ENCODE measurements around the gene CDK3. TPM values are rescaled to one million over a fixed set of nuclear protein-coding genes. Genes with fewer than 3 reads are reported as not detected.

CDK3 gene
- total and polyA plus RNA-seq, 2 donors (not counting 1 experiment from before 2014, with no cell fraction given): 1.3 to 2.3 TPM

DNA sequence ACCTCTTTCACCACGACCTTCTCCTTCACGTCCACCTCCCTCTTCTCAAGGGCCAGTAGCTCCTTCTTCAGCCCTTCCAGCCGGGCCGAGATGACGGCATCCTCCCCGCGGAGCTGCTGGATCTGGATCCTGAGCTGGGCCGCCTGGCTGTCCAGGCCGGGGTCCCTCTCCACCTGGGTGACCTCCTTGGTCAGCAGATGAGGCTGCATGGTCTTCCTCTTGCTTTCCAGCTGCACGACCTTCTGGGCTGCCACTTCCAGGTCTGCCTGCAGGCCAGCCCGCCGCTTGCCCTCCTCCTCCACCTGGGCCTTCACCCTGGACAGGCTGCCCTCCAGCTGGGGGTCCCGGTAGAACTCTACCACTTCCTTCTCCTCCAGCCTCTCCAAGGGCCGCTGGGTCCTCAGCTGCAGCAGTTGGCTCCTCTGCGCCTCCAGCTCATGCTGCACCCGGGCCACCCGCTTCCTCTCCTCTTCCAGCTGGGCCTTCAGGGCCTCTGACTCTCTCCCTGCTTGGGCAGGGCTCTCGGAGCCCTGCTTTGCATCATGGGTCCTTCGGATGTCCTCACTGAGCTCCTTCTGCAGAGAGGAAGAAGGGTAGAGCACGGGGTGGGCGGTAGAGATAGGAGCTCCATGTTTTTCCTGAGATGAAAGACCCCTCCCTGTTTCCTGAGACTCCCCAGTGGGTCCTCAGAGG, 9.5 kb downstream of the CDK3 start:
- no peak overlapping the region for H3K4me3 ChIP-seq (replicated peaks in 1 of 4; ENCODE audit: control extremely low read depth in 1 of 4, insufficient read depth in 1 of 4, low read depth in 3 of 4, low read length in 4 of 4)
- H3K4me2 ChIP-seq (ENCODE audit: extremely low read depth, insufficient read depth, low read length): no peak overlapping the region
- TF ChIP-seq EZH2 (IDR thresholded peaks at IDR 0.05; ENCODE audit: low read length, missing control alignments): no peak
- no peak for TF ChIP-seq CTCF (conservative IDR thresholded peaks at IDR 0.05 in 1 of 2, IDR thresholded peaks at IDR 0.05 in 1 of 2; ENCODE audit: low read depth in 1 of 2, low read length in 2 of 2)
- H4K20me1 ChIP-seq (ENCODE audit: control insufficient read depth, extremely low read depth, insufficient read depth, low read length): no peaks in the 10 kb centered on the region
- DNase-seq (ENCODE audit: low read depth in 2 of 2): no peak
- H3K27ac ChIP-seq (ENCODE audit: insufficient read depth, low read length): no peak overlapping the region
- no peaks in the 10 kb centered on the region for H3K79me2 ChIP-seq (ENCODE audit: control insufficient read depth, insufficient read depth, low read length)
- H2AFZ ChIP-seq (ENCODE audit: low read length): no peak overlapping the region
- no peaks in the 10 kb centered on the region for H3K9me3 ChIP-seq (ENCODE audit: control insufficient read depth, insufficient read depth, low read depth, low read length)
- H3K4me1 ChIP-seq (ENCODE audit: control insufficient read depth, extremely low read depth, insufficient read depth, low read length): no peaks in the 10 kb centered on the region
- H3K27me3 ChIP-seq (ENCODE audit: control insufficient read depth, insufficient read depth, low read length): peaks cover 1% of the 10 kb centered on the region
- no peak overlapping the region for H3K9ac ChIP-seq (ENCODE audit: insufficient read depth, low read length)
- H3K36me3 ChIP-seq (ENCODE audit: control insufficient read depth, insufficient read depth, low read length): no peaks in the 10 kb centered on the region

DNA sequence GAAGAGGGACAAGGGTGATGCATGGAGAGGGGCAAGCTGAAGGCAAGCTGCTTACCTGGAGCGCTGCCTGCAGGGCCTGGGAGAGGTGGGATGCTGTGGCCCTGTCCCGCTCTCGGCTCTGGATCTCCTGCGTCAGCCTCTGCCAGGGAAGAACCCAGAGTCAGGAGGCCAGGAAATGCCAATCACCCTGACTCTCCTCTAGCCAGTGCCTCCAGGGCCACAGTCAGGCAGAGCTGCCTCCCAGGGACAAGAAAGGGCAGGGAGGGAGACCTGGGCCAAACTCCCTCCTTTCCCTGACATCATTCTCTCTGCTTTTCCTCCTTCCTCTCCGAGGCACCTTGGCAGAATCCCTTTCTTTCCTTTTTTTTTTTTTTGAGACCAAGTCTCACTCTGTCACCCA, 11.3 kb downstream of the CDK3 start:
- no peak overlapping the region for H3K4me2 ChIP-seq (ENCODE audit: extremely low read depth, insufficient read depth, low read length)
- no peaks in the 10 kb centered on the region for H3K36me3 ChIP-seq (ENCODE audit: control insufficient read depth, insufficient read depth, low read length)
- no peak overlapping the region for H3K9ac ChIP-seq (ENCODE audit: insufficient read depth, low read length)
- TF ChIP-seq EZH2 (IDR thresholded peaks at IDR 0.05; ENCODE audit: low read length, missing control alignments) (no peak), CTCF (conservative IDR thresholded peaks at IDR 0.05 in 1 of 2, IDR thresholded peaks at IDR 0.05 in 1 of 2; ENCODE audit: low read depth in 1 of 2, low read length in 2 of 2) (no peak)
- H2AFZ ChIP-seq (ENCODE audit: low read length): no peak overlapping the region
- no peak overlapping the region for H3K4me3 ChIP-seq (replicated peaks in 1 of 4; ENCODE audit: control extremely low read depth in 1 of 4, insufficient read depth in 1 of 4, low read depth in 3 of 4, low read length in 4 of 4)
- H3K27me3 ChIP-seq (ENCODE audit: control insufficient read depth, insufficient read depth, low read length): peaks cover 4% of the 10 kb centered on the region
- no peak overlapping the region for H3K27ac ChIP-seq (ENCODE audit: insufficient read depth, low read length)
- no peaks in the 10 kb centered on the region for H3K4me1 ChIP-seq (ENCODE audit: control insufficient read depth, extremely low read depth, insufficient read depth, low read length)
- H3K9me3 ChIP-seq (ENCODE audit: control insufficient read depth, insufficient read depth, low read depth, low read length): no peaks in the 10 kb centered on the region
- H3K79me2 ChIP-seq (ENCODE audit: control insufficient read depth, insufficient read depth, low read length): no peaks in the 10 kb centered on the region
- DNase-seq (ENCODE audit: low read depth in 2 of 2): no peak
- H4K20me1 ChIP-seq (ENCODE audit: control insufficient read depth, extremely low read depth, insufficient read depth, low read length): no peaks in the 10 kb centered on the region

- no peak for TF ChIP-seq EZH2 (IDR thresholded peaks at IDR 0.05; ENCODE audit: low read length, missing control alignments)
- no peak for TF ChIP-seq CTCF (conservative IDR thresholded peaks at IDR 0.05 in 1 of 2, IDR thresholded peaks at IDR 0.05 in 1 of 2; ENCODE audit: low read depth in 1 of 2, low read length in 2 of 2)
- Histone ChIP-seq H4K20me1 (ENCODE audit: control insufficient read depth, extremely low read depth, insufficient read depth, low read length) (no peaks in the 10 kb centered on the region), H3K4me1 (ENCODE audit: control insufficient read depth, extremely low read depth, insufficient read depth, low read length) (no peaks in the 10 kb centered on the region), H3K4me3 (replicated peaks in 1 of 4; ENCODE audit: control extremely low read depth in 1 of 4, insufficient read depth in 1 of 4, low read depth in 3 of 4, low read length in 4 of 4) (no peak overlapping the region), H3K4me2 (ENCODE audit: extremely low read depth, insufficient read depth, low read length) (no peak overlapping the region), H3K9ac (ENCODE audit: insufficient read depth, low read length) (no peak overlapping the region), H3K9me3 (ENCODE audit: control insufficient read depth, insufficient read depth, low read depth, low read length) (no peaks in the 10 kb centered on the region), H2AFZ (ENCODE audit: low read length) (no peak overlapping the region), H3K36me3 (ENCODE audit: control insufficient read depth, insufficient read depth, low read length) (no peaks in the 10 kb centered on the region), H3K27me3 (ENCODE audit: control insufficient read depth, insufficient read depth, low read length) (peaks cover 4% of the 10 kb centered on the region), H3K27ac (ENCODE audit: insufficient read depth, low read length) (no peak overlapping the region), H3K79me2 (ENCODE audit: control insufficient read depth, insufficient read depth, low read length) (no peaks in the 10 kb centered on the region)
- DNase-seq (ENCODE audit: low read depth in 2 of 2): no peak
Measured at GRCh38 chr17:76013377-76013932, 12.8 kb downstream of the CDK3 start.

All from fibroblast of lung (primary cell).